ENCODE measurements around the gene TOGARAM1.

Gene TOGARAM1, protein sequence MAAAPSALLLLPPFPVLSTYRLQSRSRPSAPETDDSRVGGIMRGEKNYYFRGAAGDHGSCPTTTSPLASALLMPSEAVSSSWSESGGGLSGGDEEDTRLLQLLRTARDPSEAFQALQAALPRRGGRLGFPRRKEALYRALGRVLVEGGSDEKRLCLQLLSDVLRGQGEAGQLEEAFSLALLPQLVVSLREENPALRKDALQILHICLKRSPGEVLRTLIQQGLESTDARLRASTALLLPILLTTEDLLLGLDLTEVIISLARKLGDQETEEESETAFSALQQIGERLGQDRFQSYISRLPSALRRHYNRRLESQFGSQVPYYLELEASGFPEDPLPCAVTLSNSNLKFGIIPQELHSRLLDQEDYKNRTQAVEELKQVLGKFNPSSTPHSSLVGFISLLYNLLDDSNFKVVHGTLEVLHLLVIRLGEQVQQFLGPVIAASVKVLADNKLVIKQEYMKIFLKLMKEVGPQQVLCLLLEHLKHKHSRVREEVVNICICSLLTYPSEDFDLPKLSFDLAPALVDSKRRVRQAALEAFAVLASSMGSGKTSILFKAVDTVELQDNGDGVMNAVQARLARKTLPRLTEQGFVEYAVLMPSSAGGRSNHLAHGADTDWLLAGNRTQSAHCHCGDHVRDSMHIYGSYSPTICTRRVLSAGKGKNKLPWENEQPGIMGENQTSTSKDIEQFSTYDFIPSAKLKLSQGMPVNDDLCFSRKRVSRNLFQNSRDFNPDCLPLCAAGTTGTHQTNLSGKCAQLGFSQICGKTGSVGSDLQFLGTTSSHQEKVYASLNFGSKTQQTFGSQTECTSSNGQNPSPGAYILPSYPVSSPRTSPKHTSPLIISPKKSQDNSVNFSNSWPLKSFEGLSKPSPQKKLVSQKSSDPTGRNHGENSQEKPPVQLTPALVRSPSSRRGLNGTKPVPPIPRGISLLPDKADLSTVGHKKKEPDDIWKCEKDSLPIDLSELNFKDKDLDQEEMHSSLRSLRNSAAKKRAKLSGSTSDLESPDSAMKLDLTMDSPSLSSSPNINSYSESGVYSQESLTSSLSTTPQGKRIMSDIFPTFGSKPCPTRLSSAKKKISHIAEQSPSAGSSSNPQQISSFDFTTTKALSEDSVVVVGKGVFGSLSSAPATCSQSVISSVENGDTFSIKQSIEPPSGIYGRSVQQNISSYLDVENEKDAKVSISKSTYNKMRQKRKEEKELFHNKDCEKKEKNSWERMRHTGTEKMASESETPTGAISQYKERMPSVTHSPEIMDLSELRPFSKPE (N-terminal part only)

GRCh38 chr14:44961554-44962333, at the start of gene TOGARAM1, which contains the start of gene KLHL28:
Gene TOGARAM1, plus strand, starts transcription at chr14:44962190. Its CDS starts 232 bp downstream, at chr14:44962422.
Gene KLHL28, minus strand, starts transcription at chr14:44961947. Its CDS starts 16,019 bp downstream, at chr14:44945928.
- Histone ChIP-seq H3K4me1 (ENCODE audit: control insufficient read depth, insufficient read depth, low read length, unreplicated experiment) (peaks cover 21% of the 10 kb centered on the region), H3K27ac (ENCODE audit: low read depth, low read length) (peak within 1 kb of the TSS; percentile 64), H3K79me2 (ENCODE audit: control insufficient read depth, insufficient read depth, low read length, unreplicated experiment) (peaks cover 91% of the 10 kb centered on the region), H3K27me3 (ENCODE audit: insufficient read depth, low read length) (no peaks in the 10 kb centered on the region), H3K4me3 (ENCODE audit: low read depth, low read length) (peak within 1 kb of the TSS; percentile 94), H3K36me3 (ENCODE audit: insufficient read depth, low read length) (no peaks in the 10 kb centered on the region), H2AFZ (ENCODE audit: low read length, unreplicated experiment) (peak within 1 kb of the TSS; percentile 88)

GRCh38 chr14:44914849-44915248, 47.1 kb upstream of the TOGARAM1 start:
- H3K36me3 ChIP-seq (ENCODE audit: insufficient read depth, low read length), result no peaks in the 10 kb centered on the region
- H2AFZ ChIP-seq (ENCODE audit: low read length, unreplicated experiment), result peak overlapping the region; percentile 41
- H3K27me3 ChIP-seq (ENCODE audit: insufficient read depth, low read length), result peaks cover 20% of the 10 kb centered on the region
- no peak overlapping the region for H3K4me3 ChIP-seq (ENCODE audit: low read depth, low read length)
- H3K4me1 ChIP-seq (ENCODE audit: control insufficient read depth, insufficient read depth, low read length, unreplicated experiment), result no peaks in the 10 kb centered on the region
- no peak overlapping the region for H3K27ac ChIP-seq (ENCODE audit: low read depth, low read length)
- no peaks in the 10 kb centered on the region for H3K79me2 ChIP-seq (ENCODE audit: control insufficient read depth, insufficient read depth, low read length, unreplicated experiment)

- Histone ChIP-seq H3K79me2 (ENCODE audit: control insufficient read depth, insufficient read depth, low read length, unreplicated experiment) (no peaks in the 10 kb centered on the region), H3K36me3 (ENCODE audit: insufficient read depth, low read length) (0 out of 2 replicates have a peak, but pooled peaks cover 3% of the 10 kb centered on the region), H3K27ac (ENCODE audit: low read depth, low read length) (no peak overlapping the region), H3K4me1 (ENCODE audit: control insufficient read depth, insufficient read depth, low read length, unreplicated experiment) (no peaks in the 10 kb centered on the region), H3K27me3 (ENCODE audit: insufficient read depth, low read length) (no peaks in the 10 kb centered on the region), H3K4me3 (ENCODE audit: low read depth, low read length) (no peak overlapping the region), H2AFZ (ENCODE audit: low read length, unreplicated experiment) (no peak overlapping the region)
Measured at GRCh38 chr14:44928793-44929192, 33.2 kb upstream of the TOGARAM1 start.

- Histone ChIP-seq H3K27ac (ENCODE audit: low read depth, low read length) (no peak overlapping the region), H3K27me3 (ENCODE audit: insufficient read depth, low read length) (no peaks in the 10 kb centered on the region), H3K4me1 (ENCODE audit: control insufficient read depth, insufficient read depth, low read length, unreplicated experiment) (no peaks in the 10 kb centered on the region), H3K36me3 (ENCODE audit: insufficient read depth, low read length) (peaks cover 9% of the 10 kb centered on the region; the same call in 1 of the 2 replicates), H3K4me3 (ENCODE audit: low read depth, low read length) (no peak overlapping the region), H2AFZ (ENCODE audit: low read length, unreplicated experiment) (no peak overlapping the region), H3K79me2 (ENCODE audit: control insufficient read depth, insufficient read depth, low read length, unreplicated experiment) (no peaks in the 10 kb centered on the region)
Measured at GRCh38 chr14:44935155-44935554, 26.8 kb upstream of the TOGARAM1 start.

DNA sequence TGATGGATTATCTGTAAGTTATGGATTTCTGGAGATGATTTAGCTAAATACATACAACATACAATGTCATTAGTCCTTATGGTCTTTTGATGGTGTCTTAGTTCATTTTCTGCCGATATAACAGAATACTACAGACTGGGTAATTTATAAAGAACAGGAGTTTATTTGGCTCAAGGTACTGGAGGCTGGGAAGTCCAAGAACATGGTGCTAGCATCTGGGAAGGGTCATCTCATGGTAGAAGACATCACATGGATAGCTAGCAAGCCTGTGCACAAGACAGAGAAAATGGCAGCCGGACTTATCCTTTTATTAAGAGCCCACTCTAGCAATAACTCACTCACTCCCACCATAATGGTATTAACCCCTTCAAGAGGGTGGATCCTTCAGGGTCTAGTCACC, 24.4 kb upstream of the TOGARAM1 start:
- H3K4me3 ChIP-seq (ENCODE audit: low read depth, low read length), result no peak overlapping the region
- H3K36me3 ChIP-seq (ENCODE audit: insufficient read depth, low read length), result peaks cover 20% of the 10 kb centered on the region
- no peaks in the 10 kb centered on the region for H3K4me1 ChIP-seq (ENCODE audit: control insufficient read depth, insufficient read depth, low read length, unreplicated experiment)
- H2AFZ ChIP-seq (ENCODE audit: low read length, unreplicated experiment), result no peak overlapping the region
- H3K27ac ChIP-seq (ENCODE audit: low read depth, low read length), result no peak overlapping the region
- H3K27me3 ChIP-seq (ENCODE audit: insufficient read depth, low read length), result no peaks in the 10 kb centered on the region
- H3K79me2 ChIP-seq (ENCODE audit: control insufficient read depth, insufficient read depth, low read length, unreplicated experiment), result no peaks in the 10 kb centered on the region

DNA sequence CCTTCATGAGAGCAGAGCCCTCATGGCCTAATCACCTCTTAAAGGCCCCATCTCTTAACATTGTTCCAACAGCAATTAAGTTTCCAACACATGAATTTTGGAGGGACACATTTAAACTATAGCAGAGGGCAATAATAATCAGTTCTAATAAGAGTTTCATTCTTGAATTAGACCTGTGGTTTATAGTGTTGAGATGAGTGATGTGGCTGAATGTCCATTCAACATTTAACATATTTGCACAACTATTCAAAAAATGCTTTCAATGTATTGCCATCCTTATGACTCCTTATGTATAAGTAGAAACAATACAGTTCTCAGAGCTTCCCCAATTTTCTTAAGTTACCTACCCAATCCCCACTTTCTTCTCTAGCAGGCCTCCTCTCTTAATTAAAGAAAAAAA, 21.8 kb upstream of the TOGARAM1 start:
- Histone ChIP-seq H3K4me3 (ENCODE audit: low read depth, low read length) (no peak overlapping the region), H3K27ac (ENCODE audit: low read depth, low read length) (no peak overlapping the region), H2AFZ (ENCODE audit: low read length, unreplicated experiment) (no peak overlapping the region), H3K4me1 (ENCODE audit: control insufficient read depth, insufficient read depth, low read length, unreplicated experiment) (peaks cover 4% of the 10 kb centered on the region), H3K27me3 (ENCODE audit: insufficient read depth, low read length) (no peaks in the 10 kb centered on the region), H3K79me2 (ENCODE audit: control insufficient read depth, insufficient read depth, low read length, unreplicated experiment) (no peaks in the 10 kb centered on the region), H3K36me3 (ENCODE audit: insufficient read depth, low read length) (peaks cover 34% of the 10 kb centered on the region)

- no peak overlapping the region for H3K4me3 ChIP-seq (ENCODE audit: low read depth, low read length)
- H3K36me3 ChIP-seq (ENCODE audit: insufficient read depth, low read length), result peaks cover 41% of the 10 kb centered on the region
- H2AFZ ChIP-seq (ENCODE audit: low read length, unreplicated experiment), result no peak overlapping the region
- H3K27me3 ChIP-seq (ENCODE audit: insufficient read depth, low read length), result no peaks in the 10 kb centered on the region
- peaks cover 7% of the 10 kb centered on the region for H3K4me1 ChIP-seq (ENCODE audit: control insufficient read depth, insufficient read depth, low read length, unreplicated experiment)
- no peak overlapping the region for H3K27ac ChIP-seq (ENCODE audit: low read depth, low read length)
- H3K79me2 ChIP-seq (ENCODE audit: control insufficient read depth, insufficient read depth, low read length, unreplicated experiment), result no peaks in the 10 kb centered on the region
Measured at GRCh38 chr14:44940944-44941343, 21.0 kb upstream of the TOGARAM1 start.

DNA sequence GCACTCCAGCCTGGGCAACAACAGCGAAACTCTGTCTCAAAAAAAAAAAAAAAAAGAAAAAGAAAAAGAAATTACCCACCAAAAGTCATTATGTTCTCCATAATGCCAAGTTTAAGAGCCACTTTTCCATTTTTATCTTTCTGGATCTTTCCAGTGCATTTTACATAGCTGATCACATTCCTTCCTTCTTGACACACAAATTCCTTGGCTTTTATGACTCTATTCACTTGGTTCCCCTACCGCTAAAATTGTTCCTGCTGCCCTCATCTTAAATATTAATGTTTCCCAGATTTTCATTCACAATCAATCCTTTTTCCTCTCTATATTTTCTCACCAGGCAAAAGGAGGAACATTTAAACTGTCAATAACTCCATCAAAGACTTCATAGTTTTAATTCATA, 20.4 kb upstream of the TOGARAM1 start:
- Histone ChIP-seq H3K27me3 (ENCODE audit: insufficient read depth, low read length) (no peaks in the 10 kb centered on the region), H3K79me2 (ENCODE audit: control insufficient read depth, insufficient read depth, low read length, unreplicated experiment) (no peaks in the 10 kb centered on the region), H3K4me3 (ENCODE audit: low read depth, low read length) (no peak overlapping the region), H3K27ac (ENCODE audit: low read depth, low read length) (no peak overlapping the region), H3K36me3 (ENCODE audit: insufficient read depth, low read length) (peaks cover 39% of the 10 kb centered on the region), H3K4me1 (ENCODE audit: control insufficient read depth, insufficient read depth, low read length, unreplicated experiment) (peaks cover 7% of the 10 kb centered on the region), H2AFZ (ENCODE audit: low read length, unreplicated experiment) (no peak overlapping the region)

DNA sequence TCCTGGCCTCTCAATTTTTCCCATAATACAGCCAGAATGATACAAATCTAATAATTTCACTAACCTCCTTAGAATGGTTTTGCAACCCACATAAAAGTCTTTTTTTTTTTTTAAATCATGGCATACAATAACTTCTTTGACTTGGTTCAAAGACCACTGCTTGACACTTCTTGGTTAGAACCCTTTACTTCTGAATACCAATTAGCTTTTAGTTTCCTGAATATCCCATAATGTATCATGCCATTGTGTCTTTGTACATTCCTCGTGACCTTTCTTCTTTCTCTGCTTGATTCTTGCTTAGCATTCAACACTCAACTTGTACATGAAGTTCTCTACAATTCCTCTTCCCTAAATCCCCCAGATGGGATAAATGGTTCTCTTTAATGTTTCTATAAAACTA, 19.6 kb upstream of the TOGARAM1 start:
- Histone ChIP-seq H3K27ac (ENCODE audit: low read depth, low read length) (no peak overlapping the region), H2AFZ (ENCODE audit: low read length, unreplicated experiment) (no peak overlapping the region), H3K36me3 (ENCODE audit: insufficient read depth, low read length) (peaks cover 41% of the 10 kb centered on the region), H3K79me2 (ENCODE audit: control insufficient read depth, insufficient read depth, low read length, unreplicated experiment) (peaks cover 4% of the 10 kb centered on the region), H3K27me3 (ENCODE audit: insufficient read depth, low read length) (no peaks in the 10 kb centered on the region), H3K4me1 (ENCODE audit: control insufficient read depth, insufficient read depth, low read length, unreplicated experiment) (peaks cover 7% of the 10 kb centered on the region), H3K4me3 (ENCODE audit: low read depth, low read length) (no peak overlapping the region)

Data from ACC112 (cell line).